HepG2 (cell line): ENCODE results near the gene RPP14. TPM values are rescaled to one million over a fixed set of nuclear protein-coding genes. Genes with fewer than 3 reads are reported as not detected.

Experiments
- ATAC-seq: fragments of 200-7000 bp; cut with Tn5 transposase; 3 replicates; pipeline ENCODE4 v1.9.1; 2020; ENCODE audit warnings: mild to moderate bottlenecking, moderate library complexity
- BruUV-seq: library from RNA; stranded (reverse); fragments of 400-500 nt; replicated peaks from 2 replicates; lab custom pipeline; 2021; lab: Mats Ljungman, UMichigan
- CTCF ChIA-PET: fragments of 300-600 bp; formaldehyde crosslinking; extraction: SDS; loops from one replicate; lab custom pipeline; 2021; ENCODE audit warnings: low total read pairs, inconsistent platforms, low intra/inter-chr PET ratio; lab: Yijun Ruan, JAX
- POLR2A ChIA-PET: fragments of 350-600 bp; sonication (Branson Sonifier 250); formaldehyde crosslinking; loops from one replicate; lab custom pipeline; 2020; ENCODE audit warnings: antibody characterized with exemption, inconsistent platforms; lab: Yijun Ruan, JAX
- DNase-seq: peaks from one replicate; pipeline ENCODE4 v3.0.0-alpha.2; 2015; ENCODE audit warnings: low spot score
- FAIRE-seq: peaks from 3 replicates; lab custom pipeline; 2011; peaks lifted over from hg19 to GRCh38; lab: Jason Lieb, UNC
- H2AFZ ChIP-seq: one replicate; pipeline ENCODE4 v1.6.1; 2011; ENCODE audit warnings: low read length, inconsistent platforms
- H3K27ac ChIP-seq: fragments of 300-600 bp; 3 replicates; pipeline ENCODE4 v1.8.0; 2011; ENCODE audit warnings: mixed run types, mild to moderate bottlenecking, mixed read lengths, low read length, inconsistent platforms; ENCODE audit not compliant: insufficient read depth; ENCODE audit errors: extremely low read length
- H3K27me3 ChIP-seq, 2 experiments: fragments of 200-600 bp in 1 of 2; 2 replicates in 1 of 2; 3 replicates in 1 of 2; pipeline versions ENCODE4 v1.6.0 to v1.8.0; 2011; ENCODE audit warnings: low read length in 2 of 2, mild to moderate bottlenecking in 2 of 2, moderate library complexity in 2 of 2, inconsistent platforms in 1 of 2; ENCODE audit not compliant: insufficient read depth in 2 of 2, control insufficient read depth in 1 of 2
- H3K36me3 ChIP-seq, 2 experiments: fragments of 200-600 bp in 1 of 2; replicated peaks in 1 of 2; 2 replicates in 1 of 2; 3 replicates in 1 of 2; pipeline versions ENCODE4 v1.5.1 to v1.8.0; 2011; ENCODE audit warnings: low read length in 2 of 2, inconsistent platforms in 1 of 2; ENCODE audit not compliant: insufficient read depth in 2 of 2, control insufficient read depth in 1 of 2
- H3K4me1 ChIP-seq: 2 replicates; pipeline ENCODE4 v1.5.1; 2012; ENCODE audit warnings: low read length, inconsistent platforms; ENCODE audit not compliant: insufficient read depth
- H3K4me2 ChIP-seq: 2 replicates; pipeline ENCODE4 v1.6.0; 2011; ENCODE audit warnings: low read depth, low read length, inconsistent platforms
- H3K4me3 ChIP-seq, 3 experiments: fragments of 200-600 bp in 1 of 3; sonication (generic), shearing (Covaris generic) in 1 of 3; replicated peaks in 1 of 3; 2 replicates each; pipeline ENCODE4 v1.5.1; 2011 to 2016; ENCODE audit warnings: low read length in 3 of 3, inconsistent platforms in 2 of 3, low read depth in 2 of 3, mild to moderate bottlenecking in 2 of 3, control low read depth in 1 of 3, mixed read lengths in 1 of 3; ENCODE audit not compliant: insufficient read depth in 1 of 3
- H3K79me2 ChIP-seq: one replicate; pipeline ENCODE4 v1.6.1; 2011; ENCODE audit warnings: low read length, inconsistent platforms; ENCODE audit not compliant: insufficient read depth
- H3K9ac ChIP-seq: 2 replicates; pipeline ENCODE4 v1.6.0; 2011; ENCODE audit warnings: mild to moderate bottlenecking, low read depth, low read length, inconsistent platforms; ENCODE audit not compliant: insufficient read depth
- H3K9me3 ChIP-seq: 2 replicates; pipeline ENCODE4 v1.5.1; 2012; ENCODE audit warnings: mild to moderate bottlenecking, low read length
- H4K20me1 ChIP-seq: 2 replicates; pipeline ENCODE4 v1.6.0; 2011; ENCODE audit warnings: inconsistent platforms, mild to moderate bottlenecking, low read length, moderate library complexity; ENCODE audit not compliant: insufficient read depth
- CEBPB ChIP-seq: IDR thresholded peaks from 2 replicates; pipeline ENCODE4 v1.6.1; 2011; ENCODE audit warnings: low read depth, low read length, improper control_type of control experiment, borderline replicate concordance
- CEBPG ChIP-seq: IDR thresholded peaks from 2 replicates; pipeline ENCODE4 v1.6.1; 2016
- GATAD2A ChIP-seq: IDR thresholded peaks from 2 replicates; pipeline ENCODE4 v1.6.1; 2016
- HMG20B ChIP-seq: conservative IDR thresholded peaks from 2 replicates; pipeline ENCODE4 v1.6.1; 2016; ENCODE audit warnings: missing genetic modification reagents, missing compliant biosample characterization
- RBM22 ChIP-seq: fragments of 200-400 bp; formaldehyde crosslinking; optimal IDR thresholded peaks from 2 replicates; pipeline ENCODE3; 2017; ENCODE audit warnings: mild to moderate bottlenecking, low read length, moderate library complexity
- SPEN ChIP-seq: sonication (generic); formaldehyde crosslinking; IDR thresholded peaks from 2 replicates; pipeline ENCODE4 v1.5.1; 2020; ENCODE audit warnings: low read depth, mild to moderate bottlenecking, missing genetic modification reagents
- TCF12 ChIP-seq, 2 experiments: fragments of 450-650 bp in 1 of 2; sonication (generic) in 1 of 2; formaldehyde crosslinking in 1 of 2; IDR thresholded peaks; 2 replicates each; pipeline versions ENCODE4 v1.6.1 to v1.8.0; 2017 to 2022; ENCODE audit warnings: antibody characterized with exemption in 1 of 2, mild to moderate bottlenecking in 1 of 2, missing genetic modification reagents in 1 of 2, moderate library complexity in 1 of 2
- TCF7L2 ChIP-seq: IDR thresholded peaks from 2 replicates; pipeline ENCODE4 v1.6.1; 2011; ENCODE audit warnings: mild to moderate bottlenecking, low read depth, low read length, moderate library complexity
- ZNF296 ChIP-seq: sonication (generic); formaldehyde crosslinking; conservative IDR thresholded peaks from 2 replicates; pipeline ENCODE4 v1.5.0; 2020; ENCODE audit warnings: mild to moderate bottlenecking, missing genetic modification reagents
- ZNF460 ChIP-seq: sonication (generic); formaldehyde crosslinking; IDR thresholded peaks from 2 replicates; pipeline ENCODE4 v1.5.1; 2020; ENCODE audit warnings: missing genetic modification reagents, mild to moderate bottlenecking, borderline replicate concordance
- ZNF652 ChIP-seq: IDR thresholded peaks from 2 replicates; pipeline ENCODE4 v1.6.1; 2016; ENCODE audit warnings: low read depth, borderline replicate concordance
- ZNF83 ChIP-seq: sonication (generic); formaldehyde crosslinking; IDR thresholded peaks from 2 replicates; pipeline ENCODE4 v1.4.0; 2020; ENCODE audit warnings: missing genetic modification reagents, mild to moderate bottlenecking, borderline replicate concordance
- WGBS: methylation state at CpG from one replicate; pipeline ENCODE4 v1.1.6; 2017; ENCODE audit warnings: low lambda C conversion rate; 5-methylcytosine and 5-hydroxymethylcytosine counted together
- in situ Hi-C: cut with HindIII; loops from 2 replicates; pipeline ENCODE4 v1.10.0; 2017; ENCODE audit warnings: low pct_unique_long_range_greater_than_20kb; ENCODE audit not compliant: extremely low pct_ligation_motif_present
- intact Hi-C: fragments of 100-400 bp; cut with micrococcal nuclease; formaldehyde crosslinking; loops from one replicate; pipeline ENCODE4 v1.10.0; 2022; ENCODE audit not compliant: unreplicated experiment
- polyA plus RNA-seq, 8 experiments: library from polyadenylated mRNA; depleted of rRNA in 3 of 8; stranded (reverse) in 7 of 8; unstranded in 1 of 8; fragments of >200 nt; fragmentation: Illumina TruSeq in 4 of 8; extraction: Trizol in 4 of 8; gene quantifications; 2 replicates each; pipeline versions ENCODE4 v1.2.1 to v1.2.3, GENCODE V29; 2011 to 2016; ENCODE audit warnings: low read depth in 4 of 8, missing spikeins in 1 of 8, mixed read lengths in 1 of 8; ENCODE audit not compliant: insufficient read depth in 1 of 8
- total RNA-seq, 5 experiments: library from RNA; depleted of rRNA; stranded (reverse); fragments of >200 nt; fragmentation: Illumina TruSeq; extraction: Trizol; gene quantifications; 2 replicates each; pipeline ENCODE4 v1.2.3, GENCODE V29; 2016; ENCODE audit warnings: low read depth in 1 of 5
- TF ChIP-seq, protein P1 (sequence below): IDR thresholded peaks from 2 replicates; pipeline ENCODE4 v1.4.0; 2020; ENCODE audit warnings: mild to moderate bottlenecking, missing genetic modification reagents
- TF ChIP-seq, protein P2 (sequence below), 2 experiments: fragments of 450-650 bp in 1 of 2; sonication (generic) in 1 of 2; formaldehyde crosslinking; IDR thresholded peaks; 2 replicates each; pipeline versions ENCODE4 v1.5.0 to v1.8.0; 2020 to 2022; ENCODE audit warnings: mild to moderate bottlenecking in 1 of 2, missing genetic modification reagents in 1 of 2
- TF ChIP-seq, protein P3 (sequence below): sonication (generic); formaldehyde crosslinking; IDR thresholded peaks from 2 replicates; pipeline ENCODE4 v1.4.0; 2020; ENCODE audit warnings: missing genetic modification reagents, mild to moderate bottlenecking, borderline replicate concordance

RPP14 gene
- total and polyA plus RNA-seq, 2 of the 13 experiments (the other 11 are each of a cell fraction or from before 2014, with no cell fraction given) = 15.4 to 16.2 TPM

DNA sequence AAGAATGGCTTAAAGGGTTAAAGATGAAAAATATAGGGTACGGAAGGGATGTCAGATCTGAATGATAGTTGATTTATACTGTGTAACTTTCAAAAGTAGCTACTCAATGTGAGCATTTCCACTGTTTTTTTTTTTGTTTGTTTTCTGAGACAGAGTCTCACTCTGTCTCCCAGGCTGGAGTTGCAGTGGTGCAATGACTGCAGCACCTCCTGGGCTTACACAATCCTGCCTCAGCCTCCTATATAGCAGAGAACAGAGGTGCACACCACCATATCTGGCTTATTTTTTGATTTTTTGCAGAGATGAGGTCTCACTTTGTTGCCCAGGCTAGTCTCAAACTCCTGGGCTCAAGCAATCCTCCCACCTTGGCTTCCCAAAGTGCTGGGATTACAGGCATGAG lies 16.7 kb downstream of the RPP14 start:
- Histone ChIP-seq H3K79me2 (no peaks in the 10 kb centered on the region), H3K27me3 (no peaks in the 10 kb centered on the region), H3K4me2 (no peak overlapping the region), H2AFZ (no peak overlapping the region), H3K4me1 (peaks cover 54% of the 10 kb centered on the region), H3K9me3 (no peaks in the 10 kb centered on the region), H4K20me1 (no peaks in the 10 kb centered on the region; the same call in 1 of the 2 replicates), H3K9ac (no peak overlapping the region), H3K4me3 (no peak overlapping the region), H3K36me3 (peaks cover 3 to 9% of the 10 kb centered on the region in 2 experiments; a peak in 1 of 5 replicates), H3K27ac (no peak overlapping the region)
- DNase-seq = peak; percentile 54
- in situ Hi-C loops (loop anchor here (5.0 to 10.0 kb wide), 2 partner anchors 90 to 212 kb away; partner anchors contain the start of gene ACOX2), intact Hi-C loops (no loop called here)
- 28% methylated on average over 1 of the region's 1 CpG for WGBS
- no TSS peak for BruUV-seq
- ChIA-PET CTCF (no interaction called here), POLR2A (interaction anchor here (0.6 to 1.4 kb wide), 2 partner anchors 11 to 215 kb away, joined by 3 to 4 read pairs; partner anchors contain the start of gene ACOX2)
- TF ChIP-seq ZNF296 (CRISPR knock-in tag) = no peak
- no peak for TF ChIP-seq SPEN (CRISPR knock-in tag)
- peak; percentile 43; the same call in 1 of the 2 replicates for TF ChIP-seq GATAD2A (CRISPR knock-in tag)
- TF ChIP-seq ZNF652 (CRISPR knock-in tag) = peak; percentile 68
- TF ChIP-seq TCF7L2 = no peak
- TF ChIP-seq ZNF83 (CRISPR knock-in tag) = no peak
- TF ChIP-seq CEBPB = peak; percentile 91
- TF ChIP-seq, protein P1, sequence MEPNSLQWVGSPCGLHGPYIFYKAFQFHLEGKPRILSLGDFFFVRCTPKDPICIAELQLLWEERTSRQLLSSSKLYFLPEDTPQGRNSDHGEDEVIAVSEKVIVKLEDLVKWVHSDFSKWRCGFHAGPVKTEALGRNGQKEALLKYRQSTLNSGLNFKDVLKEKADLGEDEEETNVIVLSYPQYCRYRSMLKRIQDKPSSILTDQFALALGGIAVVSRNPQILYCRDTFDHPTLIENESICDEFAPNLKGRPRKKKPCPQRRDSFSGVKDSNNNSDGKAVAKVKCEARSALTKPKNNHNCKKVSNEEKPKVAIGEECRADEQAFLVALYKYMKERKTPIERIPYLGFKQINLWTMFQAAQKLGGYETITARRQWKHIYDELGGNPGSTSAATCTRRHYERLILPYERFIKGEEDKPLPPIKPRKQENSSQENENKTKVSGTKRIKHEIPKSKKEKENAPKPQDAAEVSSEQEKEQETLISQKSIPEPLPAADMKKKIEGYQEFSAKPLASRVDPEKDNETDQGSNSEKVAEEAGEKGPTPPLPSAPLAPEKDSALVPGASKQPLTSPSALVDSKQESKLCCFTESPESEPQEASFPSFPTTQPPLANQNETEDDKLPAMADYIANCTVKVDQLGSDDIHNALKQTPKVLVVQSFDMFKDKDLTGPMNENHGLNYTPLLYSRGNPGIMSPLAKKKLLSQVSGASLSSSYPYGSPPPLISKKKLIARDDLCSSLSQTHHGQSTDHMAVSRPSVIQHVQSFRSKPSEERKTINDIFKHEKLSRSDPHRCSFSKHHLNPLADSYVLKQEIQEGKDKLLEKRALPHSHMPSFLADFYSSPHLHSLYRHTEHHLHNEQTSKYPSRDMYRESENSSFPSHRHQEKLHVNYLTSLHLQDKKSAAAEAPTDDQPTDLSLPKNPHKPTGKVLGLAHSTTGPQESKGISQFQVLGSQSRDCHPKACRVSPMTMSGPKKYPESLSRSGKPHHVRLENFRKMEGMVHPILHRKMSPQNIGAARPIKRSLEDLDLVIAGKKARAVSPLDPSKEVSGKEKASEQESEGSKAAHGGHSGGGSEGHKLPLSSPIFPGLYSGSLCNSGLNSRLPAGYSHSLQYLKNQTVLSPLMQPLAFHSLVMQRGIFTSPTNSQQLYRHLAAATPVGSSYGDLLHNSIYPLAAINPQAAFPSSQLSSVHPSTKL (CRISPR knock-in tag) = 0 out of 2 replicates have a peak, but pooled peaks have one; percentile 28
- no peak for TF ChIP-seq TCF12 (IDR thresholded peaks at IDR 0.05)
- no peak for TF ChIP-seq TCF12 (CRISPR knock-in tag; IDR thresholded peaks at IDR 0.05)
- TF ChIP-seq RBM22 = peak; percentile 52
- TF ChIP-seq, protein P2, sequence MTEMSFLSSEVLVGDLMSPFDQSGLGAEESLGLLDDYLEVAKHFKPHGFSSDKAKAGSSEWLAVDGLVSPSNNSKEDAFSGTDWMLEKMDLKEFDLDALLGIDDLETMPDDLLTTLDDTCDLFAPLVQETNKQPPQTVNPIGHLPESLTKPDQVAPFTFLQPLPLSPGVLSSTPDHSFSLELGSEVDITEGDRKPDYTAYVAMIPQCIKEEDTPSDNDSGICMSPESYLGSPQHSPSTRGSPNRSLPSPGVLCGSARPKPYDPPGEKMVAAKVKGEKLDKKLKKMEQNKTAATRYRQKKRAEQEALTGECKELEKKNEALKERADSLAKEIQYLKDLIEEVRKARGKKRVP (CRISPR knock-in tag; IDR thresholded peaks at IDR 0.05) = peak in 1 of 2 experiments; percentile 14; a peak in 1 of 4 replicates
- peak; percentile 86 for TF ChIP-seq CEBPG (CRISPR knock-in tag)
- peak; percentile 87; the same call in 1 of the 2 replicates for TF ChIP-seq ZNF460 (CRISPR knock-in tag)
- TF ChIP-seq, protein P3, sequence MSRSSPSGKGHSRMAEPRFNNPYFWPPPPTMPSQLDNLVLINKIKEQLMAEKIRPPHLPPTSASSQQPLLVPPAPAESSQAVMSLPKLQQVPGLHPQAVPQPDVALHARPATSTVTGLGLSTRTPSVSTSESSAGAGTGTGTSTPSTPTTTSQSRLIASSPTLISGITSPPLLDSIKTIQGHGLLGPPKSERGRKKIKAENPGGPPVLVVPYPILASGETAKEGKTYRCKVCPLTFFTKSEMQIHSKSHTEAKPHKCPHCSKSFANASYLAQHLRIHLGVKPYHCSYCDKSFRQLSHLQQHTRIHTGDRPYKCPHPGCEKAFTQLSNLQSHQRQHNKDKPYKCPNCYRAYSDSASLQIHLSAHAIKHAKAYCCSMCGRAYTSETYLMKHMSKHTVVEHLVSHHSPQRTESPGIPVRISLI (CRISPR knock-in tag) = peak; percentile 82
- no peak for TF ChIP-seq HMG20B (CRISPR knock-in tag)
- FAIRE-seq = no peak
- peak; percentile 80 for ATAC-seq
